H1 (cell line): ENCODE data around the gene AK8. TPM values are rescaled to one million over a fixed set of nuclear protein-coding genes. Genes with fewer than 3 reads are reported as not detected.

ENCODE experiments used
- CTCF ChIA-PET: fragments of 300-600 bp; sonication (Branson Sonifier 250); formaldehyde crosslinking; loops from one replicate; lab custom pipeline; 2021; ENCODE audit not compliant: partially characterized antibody; lab: Charles Lee
- POLR2A ChIA-PET: fragments of 300-600 bp; sonication (Branson Sonifier 250); formaldehyde crosslinking; loops from one replicate; lab custom pipeline; 2021; ENCODE audit warnings: inconsistent platforms; ENCODE audit not compliant: partially characterized antibody; lab: Charles Lee
- DNase-seq, 2 experiments: peaks; one replicate each; pipeline versions ENCODE4 v3.0.0 to v3.0.0-alpha.2; 2010 to 2022; ENCODE audit warnings: low spot score in 2 of 2, low read depth in 1 of 2, mixed read lengths in 1 of 2
- FAIRE-seq: peaks from 2 replicates; lab custom pipeline; 2011; peaks lifted over from hg19 to GRCh38; lab: Jason Lieb, UNC
- H2AFZ ChIP-seq: 2 replicates; pipeline ENCODE4 v1.8.1; 2012; ENCODE audit warnings: low read length, inconsistent platforms
- H2AK5ac ChIP-seq: 2 replicates; pipeline ENCODE4 v1.6.1; 2013; ENCODE audit warnings: low read depth, low read length
- H2BK120ac ChIP-seq: replicated peaks from 2 replicates; pipeline ENCODE3; 2013; ENCODE audit warnings: low read depth, low read length, inconsistent platforms
- H2BK12ac ChIP-seq: 2 replicates; pipeline ENCODE4 v1.6.1; 2013; ENCODE audit warnings: low read depth, low read length
- H2BK15ac ChIP-seq: 2 replicates; pipeline ENCODE4 v1.6.1; 2013; ENCODE audit warnings: low read length
- H2BK20ac ChIP-seq: 2 replicates; pipeline ENCODE4 v1.6.1; 2013; ENCODE audit warnings: low read length
- H2BK5ac ChIP-seq: 2 replicates; pipeline ENCODE4 v1.6.1; 2013; ENCODE audit warnings: low read depth, low read length
- H3K14ac ChIP-seq: 2 replicates; pipeline ENCODE4 v1.6.1; 2013; ENCODE audit warnings: inconsistent platforms; ENCODE audit not compliant: insufficient read length
- H3K18ac ChIP-seq: 2 replicates; pipeline ENCODE4 v1.6.1; 2013; ENCODE audit warnings: low read length; ENCODE audit errors: extremely low read depth
- H3K23ac ChIP-seq: 2 replicates; pipeline ENCODE4 v1.6.1; 2013; ENCODE audit warnings: inconsistent platforms; ENCODE audit not compliant: insufficient read length
- H3K23me2 ChIP-seq: 2 replicates; pipeline ENCODE4 v1.6.1; 2013; ENCODE audit warnings: low read depth, low read length
- H3K27ac ChIP-seq: 2 replicates; pipeline ENCODE4 v1.6.1; 2011; ENCODE audit warnings: low read depth, low read length, inconsistent platforms
- H3K27me3 ChIP-seq, 4 experiments: replicated peaks in 1 of 4; 1 replicate in 1 of 4; 2 replicates in 3 of 4; pipeline versions ENCODE4 v1.6.1 to v1.8.1; 2011 to 2013; ENCODE audit warnings: low read length in 3 of 4, mild to moderate bottlenecking in 3 of 4, inconsistent platforms in 2 of 4, mixed read lengths in 2 of 4, moderate library complexity in 1 of 4; ENCODE audit not compliant: control insufficient read depth in 3 of 4, insufficient read depth in 3 of 4; ENCODE audit errors: extremely low read depth in 1 of 4
- H3K36me3 ChIP-seq, 4 experiments: 2 replicates each; pipeline versions ENCODE4 v1.6.1 to v1.8.1; 2011 to 2013; ENCODE audit warnings: mild to moderate bottlenecking in 4 of 4, low read length in 3 of 4, moderate library complexity in 2 of 4, control low read depth in 1 of 4, inconsistent platforms in 1 of 4; ENCODE audit not compliant: insufficient read depth in 4 of 4, control insufficient read depth in 2 of 4
- H3K4ac ChIP-seq: replicated peaks from 2 replicates; pipeline ENCODE3; 2013; ENCODE audit warnings: low read length, low read depth, mixed read lengths, inconsistent platforms; ENCODE audit not compliant: insufficient read length
- H3K4me1 ChIP-seq, 4 experiments: replicated peaks in 1 of 4; 1 replicate in 1 of 4; 2 replicates in 3 of 4; pipeline versions ENCODE4 v1.6.1 to v1.8.1; 2011 to 2013; ENCODE audit warnings: low read length in 3 of 4, inconsistent platforms in 2 of 4, mixed read lengths in 1 of 4; ENCODE audit not compliant: insufficient read depth in 4 of 4, control insufficient read depth in 3 of 4
- H3K4me2 ChIP-seq, 2 experiments: 2 replicates each; pipeline versions ENCODE4 v1.6.1 to v1.8.1; 2011 to 2013; ENCODE audit warnings: low read depth in 2 of 2, low read length in 2 of 2, control low read depth in 1 of 2, inconsistent platforms in 1 of 2, mild to moderate bottlenecking in 1 of 2; ENCODE audit not compliant: insufficient read depth in 1 of 2
- H3K4me3 ChIP-seq, 4 experiments: fragments of 200-600, 300-600 bp in 1 of 4; sonication (generic), shearing (Covaris generic), sonication (Bioruptor Twin) in 1 of 4; 2 replicates each; pipeline versions ENCODE4 v1.5.1 to v1.8.1; 2011 to 2016; ENCODE audit warnings: low read length in 4 of 4, low read depth in 3 of 4, control low read depth in 2 of 4, inconsistent platforms in 2 of 4, mild to moderate bottlenecking in 2 of 4, mixed read lengths in 1 of 4, moderate library complexity in 1 of 4; ENCODE audit not compliant: insufficient read depth in 2 of 4; ENCODE audit errors: extremely low read depth in 1 of 4
- H3K56ac ChIP-seq: replicated peaks from 2 replicates; pipeline ENCODE3; 2013; ENCODE audit warnings: low read depth, mild to moderate bottlenecking, mixed read lengths, low read length, inconsistent platforms; ENCODE audit not compliant: insufficient read length
- H3K79me1 ChIP-seq: 2 replicates; pipeline ENCODE4 v1.6.1; 2013; ENCODE audit warnings: low read depth, low read length, control low read depth
- H3K79me2 ChIP-seq, 2 experiments: 2 replicates each; pipeline versions ENCODE4 v1.6.1 to v1.8.1; 2012 to 2013; ENCODE audit warnings: low read length in 2 of 2, mild to moderate bottlenecking in 2 of 2, inconsistent platforms in 1 of 2; ENCODE audit not compliant: insufficient read depth in 2 of 2, control insufficient read depth in 1 of 2
- H3K9ac ChIP-seq, 4 experiments: replicated peaks in 1 of 4; 1 replicate in 1 of 4; 2 replicates in 3 of 4; pipeline versions ENCODE4 v1.6.1 to v1.8.1; 2011 to 2013; ENCODE audit warnings: low read depth in 3 of 4, low read length in 3 of 4, control low read depth in 2 of 4, mild to moderate bottlenecking in 2 of 4, moderate library complexity in 2 of 4, inconsistent platforms in 1 of 4; ENCODE audit errors: extremely low read depth in 1 of 4
- H3K9me3 ChIP-seq, 2 experiments: 2 replicates each; pipeline versions ENCODE4 v1.6.1 to v1.8.1; 2012 to 2013; ENCODE audit warnings: mild to moderate bottlenecking in 2 of 2, moderate library complexity in 2 of 2, control low read depth in 1 of 2, inconsistent platforms in 1 of 2, low read depth in 1 of 2, low read length in 1 of 2, mixed read lengths in 1 of 2; ENCODE audit not compliant: insufficient read depth in 2 of 2
- H4K20me1 ChIP-seq, 2 experiments: replicated peaks in 1 of 2; 2 replicates each; pipeline versions ENCODE3 to v1.8.1; 2011 to 2013; ENCODE audit warnings: inconsistent platforms in 2 of 2, low read length in 2 of 2, mild to moderate bottlenecking in 1 of 2; ENCODE audit not compliant: insufficient read depth in 2 of 2, control insufficient read depth in 1 of 2
- H4K5ac ChIP-seq: 2 replicates; pipeline ENCODE4 v1.6.1; 2013; ENCODE audit warnings: low read length, low read depth, mixed read lengths, inconsistent platforms; ENCODE audit not compliant: insufficient read length
- H4K8ac ChIP-seq: 2 replicates; pipeline ENCODE4 v1.8.0; 2013; ENCODE audit warnings: mild to moderate bottlenecking, moderate library complexity, low read length, inconsistent platforms; ENCODE audit not compliant: insufficient read depth; ENCODE audit errors: extremely low read depth
- H4K91ac ChIP-seq: replicated peaks from 2 replicates; pipeline ENCODE3; 2013; ENCODE audit warnings: low read length, mixed read lengths, inconsistent platforms; ENCODE audit not compliant: insufficient read length
- ASH2L ChIP-seq: fragments of 200-600, 300-600 bp; sonication (generic); IDR thresholded peaks from one replicate; pipeline ENCODE4 v1.7.1; 2017; ENCODE audit warnings: low read length
- ATF3 ChIP-seq: IDR thresholded peaks from 2 replicates; pipeline ENCODE4 v1.6.1; 2011; ENCODE audit warnings: low read depth, mild to moderate bottlenecking, low read length; ENCODE audit not compliant: insufficient read depth
- CEBPB ChIP-seq: IDR thresholded peaks from 2 replicates; pipeline ENCODE4 v1.6.1; 2012; ENCODE audit warnings: low read depth, low read length
- EP300 ChIP-seq, 2 experiments: IDR thresholded peaks; 1 replicate in 1 of 2; 2 replicates in 1 of 2; pipeline ENCODE4 v1.6.1; 2011 to 2012; ENCODE audit warnings: low read depth in 2 of 2, low read length in 2 of 2, mild to moderate bottlenecking in 2 of 2, borderline replicate concordance in 1 of 2, inconsistent platforms in 1 of 2, moderate library complexity in 1 of 2
- JUN ChIP-seq: IDR thresholded peaks from 2 replicates; pipeline ENCODE4 v1.6.1; 2011; ENCODE audit warnings: low read depth, mild to moderate bottlenecking, improper control_type of control experiment, low read length
- KDM4A ChIP-seq: IDR thresholded peaks from one replicate; pipeline ENCODE4 v1.7.1; 2012; ENCODE audit warnings: low read depth, mild to moderate bottlenecking, moderate library complexity, low read length, inconsistent platforms; ENCODE audit not compliant: severe bottlenecking
- MAX ChIP-seq: IDR thresholded peaks from 2 replicates; pipeline ENCODE4 v1.6.1; 2012; ENCODE audit warnings: inconsistent platforms
- SUZ12 ChIP-seq: fragments of 200-600 bp; sonication (generic); IDR thresholded peaks from 2 replicates; pipeline ENCODE4 v1.6.1; 2012; ENCODE audit warnings: mild to moderate bottlenecking, inconsistent platforms, low read length, moderate library complexity, mixed read lengths
- WGBS, 2 experiments: shearing (Covaris generic) in 1 of 2; methylation state at CpG; one replicate each; pipeline versions ENCODE4 v1.1.6 to v1.1.7; 2013 to 2015; ENCODE audit warnings: low lambda C conversion rate in 2 of 2, mixed read lengths in 2 of 2, inconsistent platforms in 1 of 2, low coverage in 1 of 2, missing lambda C conversion rate in 1 of 2; ENCODE audit not compliant: insufficient replicate concordance in 2 of 2, insufficient coverage in 1 of 2, insufficient read length in 1 of 2; ENCODE audit errors: extremely low coverage in 1 of 2, missing lambda C conversion rate in 1 of 2; 5-methylcytosine and 5-hydroxymethylcytosine counted together
- polyA plus RNA-seq, 7 experiments: library from polyadenylated mRNA; depleted of rRNA in 3 of 7; stranded (reverse) in 5 of 7; unstranded in 2 of 7; fragments of >200 nt in 5 of 7; fragments of 200-250 nt in 2 of 7; gene quantifications; 1 replicate in 5 of 7; 2 replicates in 1 of 7; 4 replicates in 1 of 7; pipeline versions ENCODE4 v1.2.1 to v1.2.3, GENCODE V29; 2011 to 2013; ENCODE audit warnings: missing spikeins in 2 of 7, mixed read lengths in 2 of 7
- total RNA-seq: library from RNA; stranded (reverse); fragmentation: NEBNext Ultra II Directional; extraction: Animal tissue kit (Norgen Biotek cat#: 25700); gene quantifications from 2 replicates; pipeline ENCODE4 v1.2.1, GENCODE V29; 2021

The AK8 gene
- total and polyA plus RNA-seq, 2 of the 8 experiments (the other 6 are each of a cell fraction or from before 2014, with no cell fraction given): 0.35 to 0.48 TPM

GRCh38 chr9:132833550-132834121, 44.4 kb downstream of the AK8 start:
- Histone ChIP-seq H3K27me3 (no peaks in the 10 kb centered on the region), H3K23me2 (0 out of 2 replicates have a peak, but pooled peaks cover 2% of the 10 kb centered on the region), H2BK15ac (no peak overlapping the region), H3K9me3 (no peaks in the 10 kb centered on the region), H3K18ac (0 out of 2 replicates have a peak overlapping the region, but pooled peaks have one; percentile 13), H3K27ac (no peak overlapping the region), H4K5ac (no peak overlapping the region), H3K9ac (no peak overlapping the region), H2BK20ac (no peak overlapping the region), H3K23ac (no peak overlapping the region), H2BK120ac (no peak overlapping the region), H3K56ac (no peak overlapping the region), H3K4me1 (no peaks in the 10 kb centered on the region), H2AK5ac (no peak overlapping the region), H4K8ac (peak overlapping the region; percentile 18; the same call in 1 of the 2 replicates), H3K4me3 (no peak overlapping the region), H3K79me1 (no peaks in the 10 kb centered on the region), H2BK12ac (no peak overlapping the region), H3K79me2 (no peaks in the 10 kb centered on the region), H4K91ac (no peak overlapping the region), H3K4ac (no peak overlapping the region), H3K14ac (no peak overlapping the region), H2BK5ac (no peak overlapping the region), H2AFZ (no peak overlapping the region), H3K4me2 (no peak overlapping the region), H4K20me1 (no peaks in the 10 kb centered on the region), H3K36me3 (no peaks in the 10 kb centered on the region)
- TF ChIP-seq JUN: no peak
- no peak for TF ChIP-seq MAX
- no peak for TF ChIP-seq KDM4A
- no peak for TF ChIP-seq CEBPB
- no peak for TF ChIP-seq ASH2L
- no peak for TF ChIP-seq SUZ12
- TF ChIP-seq ATF3: no peak
- TF ChIP-seq EP300 (IDR thresholded peaks at IDR 0.05; ENCODE audit: borderline replicate concordance in 1 of 2, low read depth in 2 of 2, low read length in 2 of 2): no peak
- DNase-seq (no peak), FAIRE-seq (no peak)
- 87% methylated on average over 22 of the region's 24 CpGs; no CpG with 5 or more reads in 1 of the 2 experiments for WGBS, 2 experiments
- POLR2A ChIA-PET: no interaction called here
- CTCF ChIA-PET: interaction anchor here (0.9 to 2.3 kb wide), 3 partner anchors 15 to 68 kb away, joined by 3 to 9 read pairs (median 4); no protein-coding TSS in a partner anchor
